SU-DHL-6 (cell line): ENCODE data around the gene SERPINA3.

Experiments used
- EZH2phosphoT487 ChIP-seq: fragments of 200-600 bp; sonication (generic), shearing (Covaris generic); conservative IDR thresholded peaks from 2 replicates; pipeline ENCODE4 v1.6.1; 2018; ENCODE audit warnings: mild to moderate bottlenecking, antibody characterized with exemption, low read length, moderate library complexity, mixed read lengths
- TF ChIP-seq, protein P1 (sequence below): fragments of 200-600 bp; sonication (generic); IDR thresholded peaks from one replicate; pipeline ENCODE4 v1.5.1; 2017; ENCODE audit warnings: antibody characterized with exemption, mild to moderate bottlenecking, low read length, moderate library complexity; ENCODE audit not compliant: insufficient read depth, poor library complexity, severe bottlenecking

- TF ChIP-seq, protein P1, sequence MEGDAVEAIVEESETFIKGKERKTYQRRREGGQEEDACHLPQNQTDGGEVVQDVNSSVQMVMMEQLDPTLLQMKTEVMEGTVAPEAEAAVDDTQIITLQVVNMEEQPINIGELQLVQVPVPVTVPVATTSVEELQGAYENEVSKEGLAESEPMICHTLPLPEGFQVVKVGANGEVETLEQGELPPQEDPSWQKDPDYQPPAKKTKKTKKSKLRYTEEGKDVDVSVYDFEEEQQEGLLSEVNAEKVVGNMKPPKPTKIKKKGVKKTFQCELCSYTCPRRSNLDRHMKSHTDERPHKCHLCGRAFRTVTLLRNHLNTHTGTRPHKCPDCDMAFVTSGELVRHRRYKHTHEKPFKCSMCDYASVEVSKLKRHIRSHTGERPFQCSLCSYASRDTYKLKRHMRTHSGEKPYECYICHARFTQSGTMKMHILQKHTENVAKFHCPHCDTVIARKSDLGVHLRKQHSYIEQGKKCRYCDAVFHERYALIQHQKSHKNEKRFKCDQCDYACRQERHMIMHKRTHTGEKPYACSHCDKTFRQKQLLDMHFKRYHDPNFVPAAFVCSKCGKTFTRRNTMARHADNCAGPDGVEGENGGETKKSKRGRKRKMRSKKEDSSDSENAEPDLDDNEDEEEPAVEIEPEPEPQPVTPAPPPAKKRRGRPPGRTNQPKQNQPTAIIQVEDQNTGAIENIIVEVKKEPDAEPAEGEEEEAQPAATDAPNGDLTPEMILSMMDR, result no peak
- no peak for TF ChIP-seq EZH2phosphoT487
These were observed 18.8 kb upstream of the SERPINA3 start for GRCh38 chr14:94593376-94593748.
